GM12878 (cell line): ENCODE measurements around the gene RRN3. TPM values are rescaled to one million over a fixed set of nuclear protein-coding genes. Genes with fewer than 3 reads are reported as not detected.

Experiments used
- ATAC-seq: fragments of 200-7000 bp; cut with Tn5 transposase; 3 replicates; pipeline ENCODE4 v1.9.1; 2020; ENCODE audit warnings: mild to moderate bottlenecking, moderate library complexity
- BruUV-seq: library from RNA; stranded (reverse); fragments of 400-500 nt; replicated peaks from 2 replicates; lab custom pipeline; 2021; lab: Mats Ljungman, UMichigan
- CTCF ChIA-PET: fragments of 300-600 bp; sonication (Branson Sonifier 250); formaldehyde crosslinking; extraction: SDS; loops from one replicate; lab custom pipeline; 2021; ENCODE audit warnings: inconsistent platforms; lab: Yijun Ruan, JAX
- POLR2A ChIA-PET: fragments of 350-600 bp; formaldehyde crosslinking; extraction: SDS; loops from one replicate; lab custom pipeline; 2021; ENCODE audit warnings: inconsistent platforms; lab: Charles Lee
- RAD21 ChIA-PET: fragments of 300-600 bp; sonication (Branson Sonifier 250); formaldehyde crosslinking; loops from one replicate; lab custom pipeline; 2023; ENCODE audit warnings: antibody characterized with exemption; ENCODE audit not compliant: unreplicated experiment; lab: Charles Lee
- SMC1A ChIA-PET: fragments of 300-600 bp; sonication (Branson Sonifier 250); formaldehyde crosslinking; loops from one replicate; lab custom pipeline; 2023; ENCODE audit not compliant: unreplicated experiment, uncharacterized antibody; lab: Charles Lee
- DNase-seq: peaks from one replicate; pipeline ENCODE4 v3.0.0-alpha.2; 2011; ENCODE audit warnings: low read depth, low spot score
- FAIRE-seq: peaks from 3 replicates; lab custom pipeline; 2011; peaks lifted over from hg19 to GRCh38; lab: Jason Lieb, UNC
- H2AFZ ChIP-seq: 2 replicates; pipeline ENCODE4 v1.6.0; 2011; ENCODE audit warnings: low read depth, low read length, control low read depth; ENCODE audit not compliant: control insufficient read depth
- H3K27ac ChIP-seq: 2 replicates; pipeline ENCODE4 v1.5.1; 2011; ENCODE audit warnings: control low read depth; ENCODE audit not compliant: control insufficient read depth, insufficient read depth
- H3K27me3 ChIP-seq, 2 experiments: replicated peaks in 1 of 2; 2 replicates each; pipeline versions ENCODE4 v1.6.0 to v1.6.1; 2011; ENCODE audit warnings: low read length in 1 of 2; ENCODE audit not compliant: control insufficient read depth in 2 of 2, insufficient read depth in 2 of 2
- H3K36me3 ChIP-seq, 2 experiments: 2 replicates each; pipeline ENCODE4 v1.5.1; 2011; ENCODE audit warnings: low read length in 1 of 2; ENCODE audit not compliant: control insufficient read depth in 2 of 2, insufficient read depth in 2 of 2
- H3K4me1 ChIP-seq: 2 replicates; pipeline ENCODE4 v1.6.1; 2011; ENCODE audit warnings: mild to moderate bottlenecking, low read length, moderate library complexity, mixed read lengths; ENCODE audit not compliant: control insufficient read depth, insufficient read depth
- H3K4me2 ChIP-seq: 2 replicates; pipeline ENCODE4 v1.6.0; 2011; ENCODE audit warnings: control low read depth; ENCODE audit not compliant: control insufficient read depth, insufficient read depth
- H3K4me3 ChIP-seq: fragments of 200-600 bp; sonication (generic); 2 replicates; pipeline ENCODE4 v1.5.1; 2016
- H3K79me2 ChIP-seq: 2 replicates; pipeline ENCODE4 v1.6.0; 2011; ENCODE audit warnings: low read length; ENCODE audit not compliant: control insufficient read depth, insufficient read depth
- H3K9ac ChIP-seq: 2 replicates; pipeline ENCODE4 v1.8.0; 2011; ENCODE audit warnings: low read length, control low read depth, mixed read lengths; ENCODE audit not compliant: control insufficient read depth, insufficient read depth
- H3K9me3 ChIP-seq: replicated peaks from 3 replicates; pipeline ENCODE4 v1.5.1; 2011; ENCODE audit warnings: mild to moderate bottlenecking, low read length; ENCODE audit not compliant: control insufficient read depth, insufficient read depth
- H4K20me1 ChIP-seq: 2 replicates; pipeline ENCODE4 v1.6.0; 2011; ENCODE audit not compliant: control insufficient read depth, insufficient read depth
- KAT2A ChIP-seq: conservative IDR thresholded peaks from 2 replicates; pipeline ENCODE4 v1.6.1; 2011; ENCODE audit warnings: low read depth, low read length; ENCODE audit not compliant: control insufficient read depth
- MYC ChIP-seq: IDR thresholded peaks from 2 replicates; pipeline ENCODE4 v1.6.1; 2011; ENCODE audit warnings: mild to moderate bottlenecking, low read length, moderate library complexity, inconsistent platforms; ENCODE audit not compliant: insufficient read depth, insufficient replicate concordance, insufficient read length, severe bottlenecking
- NFYB ChIP-seq: IDR thresholded peaks from 2 replicates; pipeline ENCODE4 v1.6.1; 2011; ENCODE audit warnings: low read depth, mild to moderate bottlenecking, low read length, improper control_type of control experiment, moderate library complexity; ENCODE audit not compliant: insufficient read depth
- PAX5 ChIP-seq: IDR thresholded peaks from 2 replicates; pipeline ENCODE4 v1.6.1; 2011; ENCODE audit warnings: low read depth, low read length, borderline replicate concordance
- POLR2A ChIP-seq: IDR thresholded peaks from 2 replicates; pipeline ENCODE4 v1.6.1; 2011; ENCODE audit warnings: low read depth, mild to moderate bottlenecking, low read length
- RFX5 ChIP-seq: IDR thresholded peaks from 2 replicates; pipeline ENCODE4 v1.6.1; 2011; ENCODE audit warnings: low read depth, low read length, improper control_type of control experiment
- SP1 ChIP-seq: IDR thresholded peaks from one replicate; pipeline ENCODE4 v1.6.1; 2011; ENCODE audit warnings: low read depth, low read length
- SREBF1 ChIP-seq: IDR thresholded peaks from 2 replicates; pipeline ENCODE4 v1.6.1; 2012; ENCODE audit warnings: mild to moderate bottlenecking, low read length
- WRNIP1 ChIP-seq: IDR thresholded peaks from 2 replicates; pipeline ENCODE4 v1.6.1; 2011; ENCODE audit warnings: low read depth, low read length, improper control_type of control experiment, borderline replicate concordance
- ZNF384 ChIP-seq: IDR thresholded peaks from 2 replicates; pipeline ENCODE4 v1.6.1; 2012; ENCODE audit warnings: low read depth, mild to moderate bottlenecking, low read length, improper control_type of control experiment, borderline replicate concordance
- WGBS: methylation state at CpG from one replicate; pipeline ENCODE4 v1.1.6; 2016; ENCODE audit warnings: low lambda C conversion rate; ENCODE audit not compliant: insufficient replicate concordance, insufficient coverage; ENCODE audit errors: missing lambda C conversion rate; 5-methylcytosine and 5-hydroxymethylcytosine counted together
- in situ Hi-C: fragments of 300-500 bp; cut with MboI; formaldehyde crosslinking; loops from 9 replicates; pipeline ENCODE4 v1.14.3; 2018; ENCODE audit warnings: mixed read lengths
- intact Hi-C: fragments of 100-400 bp; cut with micrococcal nuclease; formaldehyde crosslinking; loops from one replicate; pipeline ENCODE4 v1.14.2; 2022; ENCODE audit not compliant: unreplicated experiment
- polyA plus RNA-seq, 11 experiments: library from polyadenylated mRNA; depleted of rRNA in 4 of 11; unstranded in 6 of 11; stranded (reverse) in 5 of 11; fragments of >200 nt; fragmentation: Nextera tagmentation in 4 of 11; fragmentation: Illumina TruSeq in 1 of 11; extraction: Ambion mirVana in 4 of 11; extraction: Trizol in 1 of 11; gene quantifications; 1 replicate in 1 of 11; 2 replicates in 10 of 11; pipeline versions ENCODE4 v1.2.1 to v1.2.3, GENCODE V29; 2011 to 2016; ENCODE audit warnings: inconsistent platforms in 2 of 11, missing spikeins in 2 of 11, low read depth in 1 of 11
- total RNA-seq, 4 experiments: library from RNA; depleted of rRNA in 3 of 4; stranded (reverse); fragments of >200 nt in 3 of 4; fragmentation: Illumina TruSeq in 1 of 4; extraction: Trizol in 1 of 4; gene quantifications; 2 replicates each; pipeline versions ENCODE4 v1.2.1 to v1.2.3, GENCODE V29; 2013 to 2021
- TF ChIP-seq, protein P1 (sequence below): fragments of 150-350 bp; IDR thresholded peaks from 2 replicates; pipeline ENCODE4 v1.6.1; 2014; ENCODE audit warnings: mild to moderate bottlenecking, low read depth, low read length
- TF ChIP-seq, protein P2 (sequence below): fragments of 450-650 bp; formaldehyde crosslinking; IDR thresholded peaks from 2 replicates; pipeline ENCODE4 v1.5.0; 2022; ENCODE audit warnings: mild to moderate bottlenecking, missing genetic modification characterization

The RRN3 gene
- total and polyA plus RNA-seq, 10 of the 15 experiments (the other 5 are each of a cell fraction or from before 2014, with no cell fraction given) = 21.9 to 55.5 (median 33.2) TPM

DNA sequence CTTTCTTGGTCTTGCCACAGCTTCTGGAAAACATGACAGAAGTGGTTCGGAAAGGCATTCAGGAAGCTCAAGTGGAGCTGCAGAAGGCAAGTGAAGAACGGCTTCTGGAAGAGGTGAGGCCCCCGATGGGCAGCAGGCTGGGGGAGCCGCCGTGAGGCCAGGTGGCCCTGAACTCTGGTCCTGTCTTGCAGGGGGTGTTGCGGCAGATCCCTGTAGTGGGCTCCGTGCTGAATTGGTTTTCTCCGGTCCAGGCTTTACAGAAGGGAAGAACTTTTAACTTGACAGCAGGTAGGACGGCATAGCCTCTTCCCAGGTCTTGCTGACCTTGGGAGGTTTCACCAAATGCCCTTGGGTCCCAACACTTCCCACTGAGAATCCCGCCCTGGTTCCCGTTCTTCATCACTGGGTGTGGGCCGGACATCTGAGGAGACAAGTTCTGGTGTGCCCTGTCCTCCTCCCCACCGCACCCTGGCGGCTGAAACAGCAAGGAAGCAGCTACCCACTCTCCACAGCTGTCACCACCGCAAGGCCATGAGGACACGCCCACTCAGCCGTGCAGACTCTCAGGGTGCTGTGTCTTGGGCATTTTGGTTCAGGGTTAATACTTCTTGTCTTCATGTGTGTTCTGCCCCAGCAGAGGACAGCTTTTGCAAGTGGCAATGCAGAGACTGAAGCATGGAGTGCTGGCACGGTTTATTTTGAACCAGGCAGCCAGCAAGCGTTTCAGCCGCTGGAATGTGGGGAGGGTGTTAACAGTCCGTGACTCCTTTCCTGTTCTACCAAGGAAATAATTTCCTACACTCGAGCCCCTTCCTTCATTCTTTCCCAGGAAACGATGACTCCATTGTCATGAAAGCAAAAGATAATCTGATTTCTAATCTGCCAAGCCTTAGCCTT, 59.6 kb downstream of the RRN3 start:
- H3K27ac ChIP-seq = no peak overlapping the region
- intact Hi-C loops = no loop called here
- TF ChIP-seq KAT2A (no peak), ZNF384 (no peak), RFX5 (no peak), POLR2A (peak; percentile 60), WRNIP1 (no peak)
- TF ChIP-seq, all 136 proteins: peak for 1
- ChIA-PET POLR2A (no interaction called here), SMC1A (interaction anchor here (1.0 kb wide), 1 partner anchor 20 kb away, joined by 3 read pairs; no protein-coding TSS in a partner anchor), CTCF (no interaction called here), RAD21 (no interaction called here)
- H3K4me3 ChIP-seq = no peak overlapping the region
- H3K9me3 ChIP-seq = no peaks in the 10 kb centered on the region
- H4K20me1 ChIP-seq = no peaks in the 10 kb centered on the region
- no peaks in the 10 kb centered on the region for H3K79me2 ChIP-seq
- whole genome bisulfite sequencing = 97% methylated on average over 23 of the region's 23 CpGs
- no peak for FAIRE-seq
- H3K4me1 ChIP-seq = no peaks in the 10 kb centered on the region
- H3K36me3 ChIP-seq = peaks cover 27 to 35% of the 10 kb centered on the region in 2 experiments
- H3K9ac ChIP-seq = no peak overlapping the region
- no peak overlapping the region for H2AFZ ChIP-seq
- DNase-seq = no peak
- no peak for ATAC-seq
- in situ Hi-C loops = no loop called here
- H3K4me2 ChIP-seq = no peak overlapping the region
- no TSS peak for BruUV-seq
- H3K27me3 ChIP-seq = no peaks in the 10 kb centered on the region

- Histone ChIP-seq H3K36me3 (peaks cover 27 to 29% of the 10 kb centered on the region in 2 experiments), H3K27me3 (no peaks in the 10 kb centered on the region), H4K20me1 (no peaks in the 10 kb centered on the region), H3K79me2 (no peaks in the 10 kb centered on the region), H3K9ac (no peak overlapping the region), H2AFZ (no peak overlapping the region), H3K9me3 (no peaks in the 10 kb centered on the region), H3K4me2 (no peak overlapping the region), H3K4me1 (no peaks in the 10 kb centered on the region), H3K27ac (no peak overlapping the region), H3K4me3 (no peak overlapping the region)
- BruUV-seq = no TSS peak
- ChIA-PET CTCF (no interaction called here), RAD21 (no interaction called here), POLR2A (no interaction called here), SMC1A (interaction anchor here (1.0 kb wide), 1 partner anchor 19 kb away, joined by 3 read pairs; no protein-coding TSS in a partner anchor)
- TF ChIP-seq SREBF1 = no peak
- TF ChIP-seq, protein P1, sequence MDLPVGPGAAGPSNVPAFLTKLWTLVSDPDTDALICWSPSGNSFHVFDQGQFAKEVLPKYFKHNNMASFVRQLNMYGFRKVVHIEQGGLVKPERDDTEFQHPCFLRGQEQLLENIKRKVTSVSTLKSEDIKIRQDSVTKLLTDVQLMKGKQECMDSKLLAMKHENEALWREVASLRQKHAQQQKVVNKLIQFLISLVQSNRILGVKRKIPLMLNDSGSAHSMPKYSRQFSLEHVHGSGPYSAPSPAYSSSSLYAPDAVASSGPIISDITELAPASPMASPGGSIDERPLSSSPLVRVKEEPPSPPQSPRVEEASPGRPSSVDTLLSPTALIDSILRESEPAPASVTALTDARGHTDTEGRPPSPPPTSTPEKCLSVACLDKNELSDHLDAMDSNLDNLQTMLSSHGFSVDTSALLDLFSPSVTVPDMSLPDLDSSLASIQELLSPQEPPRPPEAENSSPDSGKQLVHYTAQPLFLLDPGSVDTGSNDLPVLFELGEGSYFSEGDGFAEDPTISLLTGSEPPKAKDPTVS = no peak
- TF ChIP-seq, protein P2, sequence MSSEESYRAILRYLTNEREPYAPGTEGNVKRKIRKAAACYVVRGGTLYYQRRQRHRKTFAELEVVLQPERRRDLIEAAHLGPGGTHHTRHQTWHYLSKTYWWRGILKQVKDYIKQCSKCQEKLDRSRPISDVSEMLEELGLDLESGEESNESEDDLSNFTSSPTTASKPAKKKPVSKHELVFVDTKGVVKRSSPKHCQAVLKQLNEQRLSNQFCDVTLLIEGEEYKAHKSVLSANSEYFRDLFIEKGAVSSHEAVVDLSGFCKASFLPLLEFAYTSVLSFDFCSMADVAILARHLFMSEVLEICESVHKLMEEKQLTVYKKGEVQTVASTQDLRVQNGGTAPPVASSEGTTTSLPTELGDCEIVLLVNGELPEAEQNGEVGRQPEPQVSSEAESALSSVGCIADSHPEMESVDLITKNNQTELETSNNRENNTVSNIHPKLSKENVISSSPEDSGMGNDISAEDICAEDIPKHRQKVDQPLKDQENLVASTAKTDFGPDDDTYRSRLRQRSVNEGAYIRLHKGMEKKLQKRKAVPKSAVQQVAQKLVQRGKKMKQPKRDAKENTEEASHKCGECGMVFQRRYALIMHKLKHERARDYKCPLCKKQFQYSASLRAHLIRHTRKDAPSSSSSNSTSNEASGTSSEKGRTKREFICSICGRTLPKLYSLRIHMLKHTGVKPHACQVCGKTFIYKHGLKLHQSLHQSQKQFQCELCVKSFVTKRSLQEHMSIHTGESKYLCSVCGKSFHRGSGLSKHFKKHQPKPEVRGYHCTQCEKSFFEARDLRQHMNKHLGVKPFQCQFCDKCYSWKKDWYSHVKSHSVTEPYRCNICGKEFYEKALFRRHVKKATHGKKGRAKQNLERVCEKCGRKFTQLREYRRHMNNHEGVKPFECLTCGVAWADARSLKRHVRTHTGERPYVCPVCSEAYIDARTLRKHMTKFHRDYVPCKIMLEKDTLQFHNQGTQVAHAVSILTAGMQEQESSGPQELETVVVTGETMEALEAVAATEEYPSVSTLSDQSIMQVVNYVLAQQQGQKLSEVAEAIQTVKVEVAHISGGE (CRISPR knock-in tag) = no peak
- no peak for TF ChIP-seq PAX5
- TF ChIP-seq POLR2A = no peak
- TF ChIP-seq SP1 = no peak
- TF ChIP-seq MYC = no peak
- no peak for TF ChIP-seq NFYB
- FAIRE-seq (no peak), ATAC-seq (no peak), DNase-seq (no peak)
- intact Hi-C loops = no loop called here
- WGBS = 88% methylated on average over 14 of the region's 14 CpGs
- in situ Hi-C loops = no loop called here
These were observed 60.8 kb downstream of the RRN3 start for GRCh38 chr16:15033309-15033707.
